NB4 (cell line): Measurements from ENCODE around the gene TNRC6A.

Experiments used
- MYC ChIP-seq: IDR thresholded peaks from 2 replicates; pipeline ENCODE4 v1.6.1; 2011; ENCODE audit warnings: low read depth, low read length
- TF ChIP-seq, protein P1 (sequence below): IDR thresholded peaks from one replicate; pipeline ENCODE4 v1.5.1; 2012; ENCODE audit warnings: low read depth, low read length

DNA sequence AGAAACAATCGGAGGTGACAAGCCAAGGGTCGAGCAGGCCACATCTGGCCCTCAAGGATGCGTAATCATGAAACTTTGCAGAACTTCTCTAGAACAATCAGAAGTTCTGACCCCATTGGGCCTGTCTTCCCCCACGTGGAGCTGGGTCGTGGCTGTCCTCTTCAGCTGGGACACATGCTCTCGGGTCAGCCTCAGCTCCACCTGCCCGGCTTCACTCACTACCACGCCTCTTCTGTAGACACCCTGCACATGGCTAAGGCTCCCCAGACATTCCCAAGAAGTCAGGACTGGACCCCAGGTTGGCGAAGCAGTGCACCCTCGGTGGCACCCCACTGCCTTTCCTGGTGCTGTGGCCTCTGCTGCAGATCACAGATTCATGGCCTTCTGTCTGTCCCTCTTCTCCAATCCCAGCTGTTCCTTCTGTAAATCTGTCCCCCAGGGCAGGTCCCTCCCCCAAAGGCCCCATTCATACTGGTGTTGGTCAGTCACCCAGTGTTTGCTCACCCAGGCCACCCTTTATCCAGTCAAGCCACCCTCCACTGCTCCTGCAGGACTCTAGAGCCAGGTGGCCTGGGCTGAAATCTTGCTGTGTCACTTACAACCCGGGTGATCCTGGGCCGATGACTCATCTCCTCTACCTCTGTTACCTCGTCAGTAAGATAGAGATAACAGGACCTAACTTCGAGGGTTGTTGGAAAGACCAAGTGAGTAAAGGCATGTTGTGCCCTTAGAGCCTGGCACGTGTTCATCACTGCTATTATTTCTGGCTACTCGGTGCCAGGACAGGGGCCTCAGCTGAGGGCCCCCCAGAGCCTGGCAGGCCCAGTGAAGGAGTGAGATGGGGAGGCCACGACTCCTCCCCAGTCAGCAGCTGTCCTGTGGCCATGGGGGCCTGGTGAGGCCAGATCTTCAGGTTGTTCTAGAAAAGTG is 114.9 kb downstream of the TNRC6A start:
- TF ChIP-seq, protein P1, sequence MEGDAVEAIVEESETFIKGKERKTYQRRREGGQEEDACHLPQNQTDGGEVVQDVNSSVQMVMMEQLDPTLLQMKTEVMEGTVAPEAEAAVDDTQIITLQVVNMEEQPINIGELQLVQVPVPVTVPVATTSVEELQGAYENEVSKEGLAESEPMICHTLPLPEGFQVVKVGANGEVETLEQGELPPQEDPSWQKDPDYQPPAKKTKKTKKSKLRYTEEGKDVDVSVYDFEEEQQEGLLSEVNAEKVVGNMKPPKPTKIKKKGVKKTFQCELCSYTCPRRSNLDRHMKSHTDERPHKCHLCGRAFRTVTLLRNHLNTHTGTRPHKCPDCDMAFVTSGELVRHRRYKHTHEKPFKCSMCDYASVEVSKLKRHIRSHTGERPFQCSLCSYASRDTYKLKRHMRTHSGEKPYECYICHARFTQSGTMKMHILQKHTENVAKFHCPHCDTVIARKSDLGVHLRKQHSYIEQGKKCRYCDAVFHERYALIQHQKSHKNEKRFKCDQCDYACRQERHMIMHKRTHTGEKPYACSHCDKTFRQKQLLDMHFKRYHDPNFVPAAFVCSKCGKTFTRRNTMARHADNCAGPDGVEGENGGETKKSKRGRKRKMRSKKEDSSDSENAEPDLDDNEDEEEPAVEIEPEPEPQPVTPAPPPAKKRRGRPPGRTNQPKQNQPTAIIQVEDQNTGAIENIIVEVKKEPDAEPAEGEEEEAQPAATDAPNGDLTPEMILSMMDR: no peak
- no peak for TF ChIP-seq MYC
